ENCODE measurements around the gene SDCBP2.

The SDCBP2 gene

DNA sequence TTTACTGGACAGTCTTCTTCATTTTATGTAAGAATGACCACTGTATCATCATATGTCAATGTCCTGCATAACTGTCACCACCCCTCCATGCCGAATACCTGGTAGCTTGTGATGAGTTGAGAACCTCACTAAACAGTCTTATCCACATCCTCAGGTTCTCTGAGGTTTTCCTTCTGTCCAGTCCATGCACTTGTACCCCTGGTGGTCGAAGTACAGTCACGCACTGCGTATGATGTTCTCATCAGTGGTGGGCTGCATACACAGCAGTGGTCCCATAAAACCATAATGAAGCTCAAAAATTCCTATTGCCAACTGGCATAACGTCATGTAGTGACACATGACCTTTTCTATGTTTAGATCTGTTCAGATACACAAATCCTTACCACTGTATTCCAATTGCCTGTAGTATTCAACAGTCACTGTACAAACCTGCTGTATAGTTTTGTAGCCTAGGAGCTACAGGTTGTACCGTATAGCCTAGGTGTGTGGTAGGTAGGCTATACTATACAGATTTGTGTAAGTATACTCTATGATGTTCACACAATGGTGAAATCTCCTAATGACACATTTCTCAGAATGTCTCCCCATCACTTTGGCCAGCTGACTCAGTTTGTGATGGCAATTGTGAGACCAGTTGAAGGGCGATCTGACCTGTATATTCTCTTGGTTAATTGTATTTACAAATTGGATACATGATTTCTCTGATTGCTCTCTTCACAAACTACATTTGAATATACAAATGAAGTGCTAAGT lies 31.3 kb upstream of the SDCBP2 start:
- no peak for TF ChIP-seq RAD21 (IDR thresholded peaks at IDR 0.05; ENCODE audit: low read depth)
- TF ChIP-seq, protein P1, sequence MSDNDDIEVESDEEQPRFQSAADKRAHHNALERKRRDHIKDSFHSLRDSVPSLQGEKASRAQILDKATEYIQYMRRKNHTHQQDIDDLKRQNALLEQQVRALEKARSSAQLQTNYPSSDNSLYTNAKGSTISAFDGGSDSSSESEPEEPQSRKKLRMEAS (IDR thresholded peaks at IDR 0.05), result no peak
- TF ChIP-seq CEBPB (IDR thresholded peaks at IDR 0.05), result no peak
- no peak for TF ChIP-seq CREB1 (IDR thresholded peaks at IDR 0.05; ENCODE audit: low read depth)
- TF ChIP-seq NFIC (IDR thresholded peaks at IDR 0.05), result no peak
- TF ChIP-seq TAF1 (IDR thresholded peaks at IDR 0.05; ENCODE audit: low read depth), result no peak
- no peak for TF ChIP-seq EGR1 (IDR thresholded peaks at IDR 0.05)
- no peak for TF ChIP-seq TCF12 (IDR thresholded peaks at IDR 0.05; ENCODE audit: low read depth)
- TF ChIP-seq, protein P2, sequence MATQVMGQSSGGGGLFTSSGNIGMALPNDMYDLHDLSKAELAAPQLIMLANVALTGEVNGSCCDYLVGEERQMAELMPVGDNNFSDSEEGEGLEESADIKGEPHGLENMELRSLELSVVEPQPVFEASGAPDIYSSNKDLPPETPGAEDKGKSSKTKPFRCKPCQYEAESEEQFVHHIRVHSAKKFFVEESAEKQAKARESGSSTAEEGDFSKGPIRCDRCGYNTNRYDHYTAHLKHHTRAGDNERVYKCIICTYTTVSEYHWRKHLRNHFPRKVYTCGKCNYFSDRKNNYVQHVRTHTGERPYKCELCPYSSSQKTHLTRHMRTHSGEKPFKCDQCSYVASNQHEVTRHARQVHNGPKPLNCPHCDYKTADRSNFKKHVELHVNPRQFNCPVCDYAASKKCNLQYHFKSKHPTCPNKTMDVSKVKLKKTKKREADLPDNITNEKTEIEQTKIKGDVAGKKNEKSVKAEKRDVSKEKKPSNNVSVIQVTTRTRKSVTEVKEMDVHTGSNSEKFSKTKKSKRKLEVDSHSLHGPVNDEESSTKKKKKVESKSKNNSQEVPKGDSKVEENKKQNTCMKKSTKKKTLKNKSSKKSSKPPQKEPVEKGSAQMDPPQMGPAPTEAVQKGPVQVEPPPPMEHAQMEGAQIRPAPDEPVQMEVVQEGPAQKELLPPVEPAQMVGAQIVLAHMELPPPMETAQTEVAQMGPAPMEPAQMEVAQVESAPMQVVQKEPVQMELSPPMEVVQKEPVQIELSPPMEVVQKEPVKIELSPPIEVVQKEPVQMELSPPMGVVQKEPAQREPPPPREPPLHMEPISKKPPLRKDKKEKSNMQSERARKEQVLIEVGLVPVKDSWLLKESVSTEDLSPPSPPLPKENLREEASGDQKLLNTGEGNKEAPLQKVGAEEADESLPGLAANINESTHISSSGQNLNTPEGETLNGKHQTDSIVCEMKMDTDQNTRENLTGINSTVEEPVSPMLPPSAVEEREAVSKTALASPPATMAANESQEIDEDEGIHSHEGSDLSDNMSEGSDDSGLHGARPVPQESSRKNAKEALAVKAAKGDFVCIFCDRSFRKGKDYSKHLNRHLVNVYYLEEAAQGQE (IDR thresholded peaks at IDR 0.05; ENCODE audit: low read depth), result no peak
- no peak for TF ChIP-seq EP300 (IDR thresholded peaks at IDR 0.05; ENCODE audit: borderline replicate concordance)
- TF ChIP-seq, protein P3, sequence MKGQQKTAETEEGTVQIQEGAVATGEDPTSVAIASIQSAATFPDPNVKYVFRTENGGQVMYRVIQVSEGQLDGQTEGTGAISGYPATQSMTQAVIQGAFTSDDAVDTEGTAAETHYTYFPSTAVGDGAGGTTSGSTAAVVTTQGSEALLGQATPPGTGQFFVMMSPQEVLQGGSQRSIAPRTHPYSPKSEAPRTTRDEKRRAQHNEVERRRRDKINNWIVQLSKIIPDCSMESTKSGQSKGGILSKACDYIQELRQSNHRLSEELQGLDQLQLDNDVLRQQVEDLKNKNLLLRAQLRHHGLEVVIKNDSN (IDR thresholded peaks at IDR 0.05), result no peak
- no peak for TF ChIP-seq FOXM1 (IDR thresholded peaks at IDR 0.05; ENCODE audit: borderline replicate concordance, low read depth)

DNA sequence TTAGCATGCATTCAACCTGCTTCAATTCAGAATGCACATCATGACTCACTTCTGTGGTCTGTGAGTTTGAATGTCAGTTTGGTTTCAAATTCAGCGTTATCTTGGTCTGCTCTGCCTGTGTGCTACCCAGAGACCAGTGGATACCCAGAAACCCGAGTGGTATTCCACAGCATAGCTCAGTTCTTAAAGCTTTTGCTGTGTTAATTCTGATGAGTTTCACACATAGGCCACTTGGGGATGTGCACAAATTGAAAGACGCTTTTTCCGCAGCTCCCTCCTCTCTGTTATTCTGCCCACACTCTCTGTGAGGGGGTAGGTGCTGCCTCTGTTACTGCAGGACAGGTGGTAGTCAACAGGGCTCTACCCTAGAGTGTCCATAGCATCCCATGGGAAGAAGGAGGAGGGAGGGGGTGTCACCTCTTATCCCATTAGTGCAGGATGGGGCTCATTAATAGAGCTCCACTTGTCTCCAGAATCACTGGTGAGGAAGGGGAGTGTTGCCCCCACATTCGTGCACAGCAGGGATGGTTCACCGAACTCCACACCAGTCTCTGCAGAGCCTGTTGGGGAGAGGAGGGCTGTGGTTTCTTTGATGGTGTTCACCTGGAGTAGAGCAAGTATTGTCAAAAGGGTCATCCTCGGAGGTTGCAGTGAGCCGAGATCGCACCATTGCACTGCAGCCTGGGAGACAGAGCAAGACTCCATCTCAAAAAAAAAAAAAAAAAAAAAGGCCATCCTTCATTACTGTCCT lies 29.2 kb upstream of the SDCBP2 start:
- TF ChIP-seq CREB1 (IDR thresholded peaks at IDR 0.05; ENCODE audit: low read depth), result no peak

DNA sequence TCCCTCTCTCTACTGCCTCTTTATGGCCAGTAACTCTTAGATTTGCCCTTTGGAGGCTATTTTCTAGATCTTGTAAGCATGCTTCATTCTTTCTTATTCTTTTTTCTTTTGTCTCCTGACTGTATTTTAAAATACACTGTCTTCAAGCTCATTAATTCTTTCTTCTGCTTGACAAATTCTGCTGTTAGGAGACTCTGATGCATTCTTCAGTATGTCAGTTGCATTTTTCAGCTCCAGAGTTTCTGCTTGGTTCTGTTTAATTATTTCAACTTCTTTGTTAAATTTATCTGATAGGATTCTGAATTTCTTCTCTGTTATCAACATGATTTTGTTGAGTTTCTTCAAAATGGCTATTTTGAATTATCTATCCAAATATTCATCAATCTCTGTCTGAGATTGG lies 25.0 kb upstream of the SDCBP2 start:
- TF ChIP-seq, protein P1 (IDR thresholded peaks at IDR 0.05), result no peak
- TF ChIP-seq, protein P2 (IDR thresholded peaks at IDR 0.05; ENCODE audit: low read depth), result no peak
- TF ChIP-seq TAF1 (IDR thresholded peaks at IDR 0.05; ENCODE audit: low read depth) (no peak), ZBTB7A (IDR thresholded peaks at IDR 0.05; ENCODE audit: low read depth) (no peak), TEAD4 (IDR thresholded peaks at IDR 0.05) (no peak), CEBPB (IDR thresholded peaks at IDR 0.05) (no peak), EP300 (IDR thresholded peaks at IDR 0.05; ENCODE audit: borderline replicate concordance) (no peak), NFIC (IDR thresholded peaks at IDR 0.05) (no peak)
- TF ChIP-seq, protein P3 (IDR thresholded peaks at IDR 0.05), result no peak

DNA sequence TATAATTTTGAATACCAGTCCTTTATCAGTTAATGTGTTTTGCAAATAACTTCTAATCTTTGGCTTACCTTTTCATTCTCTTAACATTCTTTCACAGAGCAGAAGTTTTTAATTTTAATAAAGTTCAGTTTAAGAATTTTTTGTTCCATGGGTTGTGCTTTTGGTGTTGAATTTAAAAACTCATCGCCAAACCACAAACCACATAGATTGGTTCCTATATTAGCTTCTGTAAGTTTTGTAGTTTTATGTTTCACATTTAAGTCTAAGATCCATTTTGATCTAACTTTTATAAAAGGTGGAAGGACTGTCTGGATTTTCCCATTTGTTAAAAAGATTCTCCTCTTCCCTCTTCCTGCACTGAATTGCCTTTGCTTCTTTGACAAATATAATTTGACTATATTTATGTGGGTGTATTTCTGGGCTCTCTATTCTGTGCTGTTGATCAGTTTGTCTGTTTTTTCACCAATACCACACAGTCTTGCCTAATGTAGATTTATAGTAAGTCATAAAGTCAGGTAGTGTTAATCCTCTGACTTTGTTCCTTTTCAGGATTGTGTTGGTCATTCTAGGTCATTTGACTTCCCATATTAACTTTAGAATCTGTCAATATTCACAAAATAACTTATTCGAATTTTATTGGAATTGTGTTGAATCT lies 17.5 kb upstream of the SDCBP2 start:
- TF ChIP-seq, protein P1 (IDR thresholded peaks at IDR 0.05), result no peak
- TF ChIP-seq, protein P2 (IDR thresholded peaks at IDR 0.05; ENCODE audit: low read depth), result no peak
- no peak for TF ChIP-seq TEAD4 (IDR thresholded peaks at IDR 0.05)
- TF ChIP-seq EGR1 (IDR thresholded peaks at IDR 0.05), result no peak
- TF ChIP-seq FOXM1 (IDR thresholded peaks at IDR 0.05; ENCODE audit: borderline replicate concordance, low read depth), result no peak
- no peak for TF ChIP-seq YY1 (IDR thresholded peaks at IDR 0.05; ENCODE audit: low read depth)
- no peak for TF ChIP-seq TAF1 (IDR thresholded peaks at IDR 0.05; ENCODE audit: low read depth)
